ENCODE measurements around the gene LMLN.

DNA sequence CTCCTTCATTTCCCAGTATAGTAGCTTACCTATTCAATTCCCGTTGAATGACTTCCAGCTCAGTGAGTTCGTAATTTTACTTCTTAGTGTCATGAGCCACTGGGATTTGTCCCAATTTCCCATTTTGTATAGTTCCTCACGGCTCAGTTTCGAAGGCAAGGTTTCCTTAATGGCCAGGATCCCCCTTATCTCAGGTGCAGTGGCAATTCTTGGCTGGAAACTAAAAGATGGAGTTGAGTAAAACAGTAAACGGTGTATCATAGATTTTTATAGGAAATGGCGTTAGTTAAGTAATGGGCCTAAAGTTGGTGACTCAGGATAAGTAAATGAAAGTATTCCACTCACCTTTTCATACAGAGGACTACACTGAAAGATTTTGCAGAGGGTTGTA lies 522 bp upstream of the LMLN start:
- TF ChIP-seq CTCF (IDR thresholded peaks at IDR 0.05) (no peak), POLR2A (IDR thresholded peaks at IDR 0.05) (no peak), POLR2AphosphoS5 (IDR thresholded peaks at IDR 0.05) (no peak), EP300 (IDR thresholded peaks at IDR 0.05) (no peak)

Data from gastroesophageal sphincter (tissue), 3 donors.